Neural progenitor cell (in vitro differentiated cells): Measurements from ENCODE around the gene CTTNBP2NL. TPM values are rescaled to one million over a fixed set of nuclear protein-coding genes. Genes with fewer than 3 reads are reported as not detected.
"Not testable (repeated sequence)": the region's sequence is repeated elsewhere in the genome, so short reads cannot be mapped to it uniquely, and the experiment has no call there.

Experiments
- DNase-seq: peaks from one replicate; pipeline ENCODE4 v3.0.0-alpha.2; 2016; ENCODE audit warnings: low spot score
- H2AFZ ChIP-seq: fragments of 200-600 bp; sonication (generic); replicated peaks from 2 replicates; pipeline ENCODE4 v1.6.1; 2016; ENCODE audit warnings: antibody characterized with exemption
- H3F3A ChIP-seq: fragments of 200-600 bp; sonication (generic); 2 replicates; pipeline ENCODE4 v1.6.1; 2016; ENCODE audit warnings: antibody characterized with exemption, low read depth
- H3K27ac ChIP-seq: fragments of 200-600 bp; sonication (generic); 2 replicates; pipeline ENCODE4 v1.5.1; 2016; ENCODE audit warnings: mild to moderate bottlenecking
- H3K27me3 ChIP-seq: fragments of 200-600 bp; sonication (generic); 2 replicates; pipeline ENCODE4 v1.6.1; 2016; ENCODE audit warnings: mild to moderate bottlenecking, moderate library complexity
- H3K36me3 ChIP-seq: fragments of 200-600 bp; sonication (generic); 2 replicates; pipeline ENCODE4 v1.5.1; 2016
- H3K4me1 ChIP-seq: fragments of 200-600 bp; sonication (generic); 2 replicates; pipeline ENCODE4 v1.6.1; 2016; ENCODE audit warnings: mixed run types
- H3K4me2 ChIP-seq: fragments of 200-600 bp; sonication (generic); 2 replicates; pipeline ENCODE4 v1.6.1; 2016
- H3K4me3 ChIP-seq: fragments of 200-600 bp; sonication (generic); 2 replicates; pipeline ENCODE4 v1.5.1; 2016
- H3K79me2 ChIP-seq: fragments of 200-600 bp; sonication (generic); 2 replicates; pipeline ENCODE4 v1.6.1; 2016; ENCODE audit warnings: low read depth
- H3K9ac ChIP-seq: fragments of 200-600 bp; sonication (generic); 2 replicates; pipeline ENCODE4 v1.6.1; 2016
- H3K9me3 ChIP-seq: fragments of 200-600 bp; sonication (generic); 2 replicates; pipeline ENCODE4 v1.5.1; 2016; ENCODE audit warnings: low read depth
- H4K20me1 ChIP-seq: fragments of 200-600 bp; sonication (generic); 2 replicates; pipeline ENCODE4 v1.6.1; 2016; ENCODE audit warnings: low read depth
- H3K27ac Mint-ChIP-seq: 3 replicates; pipeline ENCODE4 v1.8.0; 2021; ENCODE audit warnings: mixed read lengths
- H3K27me3 Mint-ChIP-seq: 2 replicates; pipeline ENCODE4 v1.8.0; 2022; ENCODE audit warnings: low read depth, mild to moderate bottlenecking, inconsistent platforms, moderate library complexity, mixed read lengths; ENCODE audit not compliant: insufficient read depth
- H3K36me3 Mint-ChIP-seq: 3 replicates; pipeline ENCODE4 v1.8.0; 2021; ENCODE audit warnings: mixed read lengths
- H3K4me1 Mint-ChIP-seq: 3 replicates; pipeline ENCODE4 v1.8.0; 2021; ENCODE audit warnings: mixed read lengths
- H3K4me3 Mint-ChIP-seq: 3 replicates; pipeline ENCODE4 v1.8.0; 2021; ENCODE audit warnings: mild to moderate bottlenecking, moderate library complexity, mixed read lengths
- H3K9me3 Mint-ChIP-seq: 3 replicates; pipeline ENCODE4 v1.8.0; 2020; ENCODE audit warnings: mixed read lengths
- CTCF ChIP-seq: fragments of 200-600 bp; sonication (generic); IDR thresholded peaks from 2 replicates; pipeline ENCODE4 v1.5.1; 2017; ENCODE audit warnings: antibody characterized with exemption, mild to moderate bottlenecking
- EZH2 ChIP-seq: fragments of 200-600 bp; sonication (generic); IDR thresholded peaks from 2 replicates; pipeline ENCODE4 v1.6.1; 2017; ENCODE audit warnings: antibody characterized with exemption, mild to moderate bottlenecking, moderate library complexity
- EZH2phosphoT487 ChIP-seq: fragments of 200-600 bp; sonication (generic); IDR thresholded peaks from 2 replicates; pipeline ENCODE4 v1.6.1; 2017; ENCODE audit warnings: antibody characterized with exemption
- total RNA-seq: library from RNA; depleted of rRNA; stranded (reverse); fragments of >200 nt; gene quantifications from 2 replicates; pipeline ENCODE4 v1.2.3, GENCODE V29; 2015; ENCODE audit warnings: low replicate concordance

CTTNBP2NL gene
- total RNA-seq, 1 donor from 2014 or later, result 27.2 TPM

GRCh38 chr1:112436384-112437156, 40.6 kb downstream of the CTTNBP2NL start:
- Histone ChIP-seq H3K4me2 (no peak overlapping the region), H3K27me3 (no peaks in the 10 kb centered on the region), H3K9me3 (no peaks in the 10 kb centered on the region), H3K36me3 (peaks cover 4% of the 10 kb centered on the region), H3F3A (no peaks in the 10 kb centered on the region), H3K79me2 (peaks cover 55% of the 10 kb centered on the region), H2AFZ (no peak overlapping the region), H4K20me1 (peaks cover 38% of the 10 kb centered on the region), H3K9ac (no peak overlapping the region), H3K4me1 (no peaks in the 10 kb centered on the region), H3K27ac (no peak overlapping the region), H3K4me3 (no peak overlapping the region)
- no peak overlapping the region for H3K27ac Mint-ChIP-seq
- H3K36me3 Mint-ChIP-seq, result peaks cover 37% of the 10 kb centered on the region
- no peak overlapping the region for H3K4me3 Mint-ChIP-seq
- no peaks in the 10 kb centered on the region for H3K4me1 Mint-ChIP-seq
- H3K9me3 Mint-ChIP-seq, result peaks cover 2% of the 10 kb centered on the region
- no peak for TF ChIP-seq CTCF
- TF ChIP-seq EZH2phosphoT487, result no peak
- no peak for TF ChIP-seq EZH2
- DNase-seq, result no peak
- no peaks in the 10 kb centered on the region for H3K27me3 Mint-ChIP-seq

GRCh38 chr1:112438156-112438555, 42.1 kb downstream of the CTTNBP2NL start:
- not testable (repeated sequence) for H3F3A ChIP-seq, H3K27ac Mint-ChIP-seq, H3K4me3 ChIP-seq, H3K36me3 ChIP-seq, H3K27me3 Mint-ChIP-seq, H3K4me1 ChIP-seq, H3K27me3 ChIP-seq, H3K4me2 ChIP-seq, H2AFZ ChIP-seq, DNase-seq, H3K9me3 Mint-ChIP-seq, H3K4me1 Mint-ChIP-seq, H3K27ac ChIP-seq, H3K9me3 ChIP-seq, H3K9ac ChIP-seq, H3K4me3 Mint-ChIP-seq
- H3K79me2 ChIP-seq, result peaks cover 45% of the 10 kb centered on the region
- H3K36me3 Mint-ChIP-seq, result peaks cover 37% of the 10 kb centered on the region
- peaks cover 46% of the 10 kb centered on the region for H4K20me1 ChIP-seq

GRCh38 chr1:112439592-112439991, 43.6 kb downstream of the CTTNBP2NL start:
- Histone ChIP-seq H2AFZ (no peak overlapping the region), H3K4me2 (no peak overlapping the region), H3K4me1 (no peaks in the 10 kb centered on the region), H3K9me3 (no peaks in the 10 kb centered on the region), H3K27ac (no peak overlapping the region), H3K27me3 (no peaks in the 10 kb centered on the region), H3K79me2 (peaks cover 49% of the 10 kb centered on the region), H3F3A (no peaks in the 10 kb centered on the region), H3K36me3 (peaks cover 4% of the 10 kb centered on the region), H3K4me3 (no peak overlapping the region), H4K20me1 (peaks cover 44% of the 10 kb centered on the region), H3K9ac (no peak overlapping the region)
- peaks cover 2% of the 10 kb centered on the region for H3K9me3 Mint-ChIP-seq
- H3K4me1 Mint-ChIP-seq, result no peaks in the 10 kb centered on the region
- TF ChIP-seq EZH2, result no peak
- no peak for TF ChIP-seq EZH2phosphoT487
- no peak for TF ChIP-seq CTCF
- H3K36me3 Mint-ChIP-seq, result peaks cover 31% of the 10 kb centered on the region
- no peak for DNase-seq
- H3K27me3 Mint-ChIP-seq, result no peaks in the 10 kb centered on the region
- no peak overlapping the region for H3K4me3 Mint-ChIP-seq
- H3K27ac Mint-ChIP-seq, result no peak overlapping the region

GRCh38 chr1:112440574-112440973, 44.6 kb downstream of the CTTNBP2NL start:
- Histone ChIP-seq H3F3A (no peaks in the 10 kb centered on the region), H3K27me3 (no peaks in the 10 kb centered on the region), H3K4me2 (no peak overlapping the region), H3K36me3 (peaks cover 4% of the 10 kb centered on the region), H3K9ac (no peak overlapping the region), H3K4me3 (no peak overlapping the region), H2AFZ (no peak overlapping the region), H3K79me2 (peaks cover 49% of the 10 kb centered on the region), H4K20me1 (peaks cover 44% of the 10 kb centered on the region), H3K4me1 (no peaks in the 10 kb centered on the region), H3K27ac (no peak overlapping the region), H3K9me3 (no peaks in the 10 kb centered on the region)
- H3K27ac Mint-ChIP-seq, result no peak overlapping the region
- H3K9me3 Mint-ChIP-seq, result peaks cover 2% of the 10 kb centered on the region
- TF ChIP-seq CTCF (no peak), EZH2phosphoT487 (no peak), EZH2 (no peak)
- peaks cover 28% of the 10 kb centered on the region for H3K36me3 Mint-ChIP-seq
- no peaks in the 10 kb centered on the region for H3K4me1 Mint-ChIP-seq
- H3K4me3 Mint-ChIP-seq, result no peak overlapping the region
- H3K27me3 Mint-ChIP-seq, result no peaks in the 10 kb centered on the region
- DNase-seq, result no peak
